Measurements from ENCODE around the gene RYR3.

RYR3 gene

DNA sequence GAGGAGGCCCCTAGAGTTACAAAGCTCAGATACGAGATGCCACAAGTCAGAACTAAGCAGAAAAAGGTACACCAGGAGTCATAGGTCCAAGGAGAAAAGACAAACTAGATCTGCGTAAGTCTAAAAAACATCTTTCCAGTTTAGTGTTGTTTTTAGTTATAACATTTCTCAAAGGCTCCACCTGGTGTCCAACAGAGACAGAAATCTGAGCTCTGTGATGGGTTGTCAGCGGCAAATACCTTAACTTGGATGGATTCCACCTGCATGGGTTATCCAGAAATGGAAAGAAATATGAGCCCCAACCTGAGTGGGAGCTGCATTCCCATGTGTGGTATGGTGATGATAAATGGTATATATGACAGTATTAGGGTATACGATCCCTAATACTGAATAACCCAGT lies 418.9 kb downstream of the RYR3 start:
- Histone ChIP-seq H3K27ac (ENCODE audit: low read length) (no peak overlapping the region), H2AFZ (ENCODE audit: low read depth, low read length) (no peak overlapping the region; the same call in 1 of the 2 replicates), H3K79me2 (ENCODE audit: low read length) (no peaks in the 10 kb centered on the region), H3K4me3 (ENCODE audit: low read length) (no peak overlapping the region), H3K36me3 (replicated peaks; ENCODE audit: low read depth, low read length) (no peaks in the 10 kb centered on the region), H3K9ac (ENCODE audit: low read length) (no peak overlapping the region), H3K4me1 (ENCODE audit: low read length) (peaks cover 18% of the 10 kb centered on the region), H4K20me1 (ENCODE audit: insufficient read depth, low read length) (no peaks in the 10 kb centered on the region), H3K27me3 (ENCODE audit: low read depth, low read length) (no peaks in the 10 kb centered on the region), H3K9me3 (ENCODE audit: insufficient read depth, low read length) (no peaks in the 10 kb centered on the region), H3K4me2 (ENCODE audit: low read length) (no peak overlapping the region)
- TF ChIP-seq EZH2phosphoT487 (IDR thresholded peaks at IDR 0.05; ENCODE audit: low read depth): no peak
- TF ChIP-seq, protein P1, sequence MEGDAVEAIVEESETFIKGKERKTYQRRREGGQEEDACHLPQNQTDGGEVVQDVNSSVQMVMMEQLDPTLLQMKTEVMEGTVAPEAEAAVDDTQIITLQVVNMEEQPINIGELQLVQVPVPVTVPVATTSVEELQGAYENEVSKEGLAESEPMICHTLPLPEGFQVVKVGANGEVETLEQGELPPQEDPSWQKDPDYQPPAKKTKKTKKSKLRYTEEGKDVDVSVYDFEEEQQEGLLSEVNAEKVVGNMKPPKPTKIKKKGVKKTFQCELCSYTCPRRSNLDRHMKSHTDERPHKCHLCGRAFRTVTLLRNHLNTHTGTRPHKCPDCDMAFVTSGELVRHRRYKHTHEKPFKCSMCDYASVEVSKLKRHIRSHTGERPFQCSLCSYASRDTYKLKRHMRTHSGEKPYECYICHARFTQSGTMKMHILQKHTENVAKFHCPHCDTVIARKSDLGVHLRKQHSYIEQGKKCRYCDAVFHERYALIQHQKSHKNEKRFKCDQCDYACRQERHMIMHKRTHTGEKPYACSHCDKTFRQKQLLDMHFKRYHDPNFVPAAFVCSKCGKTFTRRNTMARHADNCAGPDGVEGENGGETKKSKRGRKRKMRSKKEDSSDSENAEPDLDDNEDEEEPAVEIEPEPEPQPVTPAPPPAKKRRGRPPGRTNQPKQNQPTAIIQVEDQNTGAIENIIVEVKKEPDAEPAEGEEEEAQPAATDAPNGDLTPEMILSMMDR (IDR thresholded peaks at IDR 0.05; ENCODE audit: low read depth, low read length): peak; percentile 63

DNA sequence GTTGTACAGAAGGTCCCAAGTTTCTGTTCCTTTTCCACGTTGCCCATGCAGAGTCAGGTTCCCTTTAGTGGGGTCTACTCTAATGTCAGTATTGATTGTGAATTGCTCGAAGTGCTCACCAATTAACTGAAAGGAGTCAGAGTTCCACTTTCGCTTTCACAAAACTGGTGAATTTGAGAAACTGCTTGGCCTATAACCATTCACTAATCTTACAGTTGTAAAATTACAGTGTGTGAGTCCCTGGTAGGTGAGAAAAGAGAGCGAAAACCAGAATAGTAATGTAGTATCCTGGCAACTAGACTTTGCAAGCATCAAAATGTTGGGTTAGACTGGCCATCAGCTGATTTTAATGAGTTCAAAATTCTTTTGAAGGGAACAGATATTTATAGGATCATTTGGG lies 420.0 kb downstream of the RYR3 start:
- Histone ChIP-seq H3K4me2 (ENCODE audit: low read length) (peak overlapping the region; percentile 64), H3K4me3 (ENCODE audit: low read length) (peak overlapping the region; percentile 57), H3K9ac (ENCODE audit: low read length) (peak overlapping the region; percentile 31; the same call in 1 of the 2 replicates), H2AFZ (ENCODE audit: low read depth, low read length) (peak overlapping the region; percentile 63), H3K4me1 (ENCODE audit: low read length) (peaks cover 18% of the 10 kb centered on the region), H3K36me3 (replicated peaks; ENCODE audit: low read depth, low read length) (no peaks in the 10 kb centered on the region), H3K27me3 (ENCODE audit: low read depth, low read length) (no peaks in the 10 kb centered on the region), H3K9me3 (ENCODE audit: insufficient read depth, low read length) (no peaks in the 10 kb centered on the region), H4K20me1 (ENCODE audit: insufficient read depth, low read length) (no peaks in the 10 kb centered on the region), H3K79me2 (ENCODE audit: low read length) (no peaks in the 10 kb centered on the region), H3K27ac (ENCODE audit: low read length) (peak overlapping the region; percentile 55)
- TF ChIP-seq EZH2phosphoT487 (IDR thresholded peaks at IDR 0.05; ENCODE audit: low read depth): no peak
- TF ChIP-seq, protein P1 (IDR thresholded peaks at IDR 0.05; ENCODE audit: low read depth, low read length): no peak

DNA sequence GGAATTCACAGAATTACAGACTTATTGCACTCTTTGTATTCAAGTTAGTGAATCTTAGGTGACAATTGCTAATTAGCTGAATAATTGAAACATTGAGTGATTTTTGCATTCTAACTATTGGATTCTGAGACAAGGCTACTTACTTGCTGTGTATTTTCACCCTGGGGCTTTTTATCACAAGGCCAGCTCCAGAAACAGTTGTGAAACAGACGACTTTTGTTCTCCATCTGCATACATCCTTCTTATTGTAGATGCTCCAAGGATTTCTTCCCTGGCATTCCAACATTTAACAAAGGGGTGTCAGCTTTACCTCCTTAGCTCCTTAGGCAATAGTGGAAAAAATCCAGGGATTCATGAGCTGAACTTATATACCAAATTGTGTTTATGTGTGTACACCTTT lies 424.4 kb downstream of the RYR3 start:
- H3K4me1 ChIP-seq (ENCODE audit: low read length): peaks cover 26% of the 10 kb centered on the region
- TF ChIP-seq, protein P1 (IDR thresholded peaks at IDR 0.05; ENCODE audit: low read depth, low read length): no peak
- no peak for TF ChIP-seq EZH2phosphoT487 (IDR thresholded peaks at IDR 0.05; ENCODE audit: low read depth)
- H4K20me1 ChIP-seq (ENCODE audit: insufficient read depth, low read length): no peaks in the 10 kb centered on the region
- H3K27ac ChIP-seq (ENCODE audit: low read length): no peak overlapping the region
- H2AFZ ChIP-seq (ENCODE audit: low read depth, low read length): no peak overlapping the region
- H3K4me3 ChIP-seq (ENCODE audit: low read length): no peak overlapping the region
- no peaks in the 10 kb centered on the region for H3K27me3 ChIP-seq (ENCODE audit: low read depth, low read length)
- no peaks in the 10 kb centered on the region for H3K9me3 ChIP-seq (ENCODE audit: insufficient read depth, low read length)
- H3K36me3 ChIP-seq (replicated peaks; ENCODE audit: low read depth, low read length): no peaks in the 10 kb centered on the region
- H3K9ac ChIP-seq (ENCODE audit: low read length): no peak overlapping the region
- H3K79me2 ChIP-seq (ENCODE audit: low read length): no peaks in the 10 kb centered on the region
- no peak overlapping the region for H3K4me2 ChIP-seq (ENCODE audit: low read length)

DNA sequence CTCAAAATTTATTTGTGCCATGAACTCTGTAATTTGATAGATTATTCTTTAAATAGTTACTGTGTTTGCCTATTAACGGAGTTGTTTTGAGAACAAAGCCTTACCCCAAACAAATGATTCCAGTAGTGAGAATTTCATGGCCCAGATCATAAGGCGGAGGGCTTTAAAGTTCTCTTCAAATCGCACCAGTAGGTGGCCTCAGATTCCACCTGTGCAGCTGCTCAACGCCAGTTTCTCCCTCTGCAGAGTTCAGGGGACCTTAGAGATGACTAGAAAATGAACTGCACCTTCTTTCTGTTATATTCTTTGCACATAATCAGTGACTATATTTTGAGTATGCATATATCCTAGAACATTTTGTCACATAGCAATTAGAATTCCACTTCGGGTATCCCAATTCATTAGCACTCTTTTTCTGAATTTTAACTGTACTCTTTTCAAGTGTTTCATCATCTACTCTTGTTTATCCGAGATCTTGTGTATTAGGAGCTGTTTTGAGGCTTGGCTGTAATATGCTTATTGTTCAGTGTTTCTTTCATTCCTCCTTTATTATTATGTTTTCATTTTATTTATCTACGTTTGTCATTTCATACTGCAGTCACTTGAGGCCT lies 425.0 kb downstream of the RYR3 start:
- H3K9ac ChIP-seq (ENCODE audit: low read length): no peak overlapping the region
- H2AFZ ChIP-seq (ENCODE audit: low read depth, low read length): no peak overlapping the region
- no peak overlapping the region for H3K27ac ChIP-seq (ENCODE audit: low read length)
- no peak overlapping the region for H3K4me2 ChIP-seq (ENCODE audit: low read length)
- no peaks in the 10 kb centered on the region for H3K79me2 ChIP-seq (ENCODE audit: low read length)
- H4K20me1 ChIP-seq (ENCODE audit: insufficient read depth, low read length): no peaks in the 10 kb centered on the region
- H3K4me3 ChIP-seq (ENCODE audit: low read length): no peak overlapping the region
- TF ChIP-seq, protein P1 (IDR thresholded peaks at IDR 0.05; ENCODE audit: low read depth, low read length): peak; percentile 80
- TF ChIP-seq EZH2phosphoT487 (IDR thresholded peaks at IDR 0.05; ENCODE audit: low read depth): no peak
- no peaks in the 10 kb centered on the region for H3K9me3 ChIP-seq (ENCODE audit: insufficient read depth, low read length)
- H3K4me1 ChIP-seq (ENCODE audit: low read length): peaks cover 20% of the 10 kb centered on the region
- no peaks in the 10 kb centered on the region for H3K27me3 ChIP-seq (ENCODE audit: low read depth, low read length)
- no peaks in the 10 kb centered on the region for H3K36me3 ChIP-seq (replicated peaks; ENCODE audit: low read depth, low read length)

Measured in OCI-LY3 (cell line).